GM12878 (cell line): ENCODE results near the gene TAF6. TPM values are rescaled to one million over a fixed set of nuclear protein-coding genes. Genes with fewer than 3 reads are reported as not detected.

Experiments used
- ATAC-seq: fragments of 200-7000 bp; cut with Tn5 transposase; 3 replicates; pipeline ENCODE4 v1.9.1; 2020; ENCODE audit warnings: mild to moderate bottlenecking, moderate library complexity
- BruUV-seq: library from RNA; stranded (reverse); fragments of 400-500 nt; replicated peaks from 2 replicates; lab custom pipeline; 2021; lab: Mats Ljungman, UMichigan
- CTCF ChIA-PET: fragments of 300-600 bp; sonication (Branson Sonifier 250); formaldehyde crosslinking; extraction: SDS; loops from one replicate; lab custom pipeline; 2021; ENCODE audit warnings: inconsistent platforms; lab: Yijun Ruan, JAX
- POLR2A ChIA-PET: fragments of 350-600 bp; formaldehyde crosslinking; extraction: SDS; loops from one replicate; lab custom pipeline; 2021; ENCODE audit warnings: inconsistent platforms; lab: Charles Lee
- RAD21 ChIA-PET: fragments of 300-600 bp; sonication (Branson Sonifier 250); formaldehyde crosslinking; loops from one replicate; lab custom pipeline; 2023; ENCODE audit warnings: antibody characterized with exemption; ENCODE audit not compliant: unreplicated experiment; lab: Charles Lee
- SMC1A ChIA-PET: fragments of 300-600 bp; sonication (Branson Sonifier 250); formaldehyde crosslinking; loops from one replicate; lab custom pipeline; 2023; ENCODE audit not compliant: unreplicated experiment, uncharacterized antibody; lab: Charles Lee
- DNase-seq: peaks from one replicate; pipeline ENCODE4 v3.0.0-alpha.2; 2011; ENCODE audit warnings: low read depth, low spot score
- FAIRE-seq: peaks from 3 replicates; lab custom pipeline; 2011; peaks lifted over from hg19 to GRCh38; lab: Jason Lieb, UNC
- H2AFZ ChIP-seq: 2 replicates; pipeline ENCODE4 v1.6.0; 2011; ENCODE audit warnings: low read depth, low read length, control low read depth; ENCODE audit not compliant: control insufficient read depth
- H3K27ac ChIP-seq: 2 replicates; pipeline ENCODE4 v1.5.1; 2011; ENCODE audit warnings: control low read depth; ENCODE audit not compliant: control insufficient read depth, insufficient read depth
- H3K27me3 ChIP-seq, 2 experiments: replicated peaks in 1 of 2; 2 replicates each; pipeline versions ENCODE4 v1.6.0 to v1.6.1; 2011; ENCODE audit warnings: low read length in 1 of 2; ENCODE audit not compliant: control insufficient read depth in 2 of 2, insufficient read depth in 2 of 2
- H3K36me3 ChIP-seq, 2 experiments: 2 replicates each; pipeline ENCODE4 v1.5.1; 2011; ENCODE audit warnings: low read length in 1 of 2; ENCODE audit not compliant: control insufficient read depth in 2 of 2, insufficient read depth in 2 of 2
- H3K4me1 ChIP-seq: 2 replicates; pipeline ENCODE4 v1.6.1; 2011; ENCODE audit warnings: mild to moderate bottlenecking, low read length, moderate library complexity, mixed read lengths; ENCODE audit not compliant: control insufficient read depth, insufficient read depth
- H3K4me2 ChIP-seq: 2 replicates; pipeline ENCODE4 v1.6.0; 2011; ENCODE audit warnings: control low read depth; ENCODE audit not compliant: control insufficient read depth, insufficient read depth
- H3K4me3 ChIP-seq: fragments of 200-600 bp; sonication (generic); 2 replicates; pipeline ENCODE4 v1.5.1; 2016
- H3K79me2 ChIP-seq: 2 replicates; pipeline ENCODE4 v1.6.0; 2011; ENCODE audit warnings: low read length; ENCODE audit not compliant: control insufficient read depth, insufficient read depth
- H3K9ac ChIP-seq: 2 replicates; pipeline ENCODE4 v1.8.0; 2011; ENCODE audit warnings: low read length, control low read depth, mixed read lengths; ENCODE audit not compliant: control insufficient read depth, insufficient read depth
- H3K9me3 ChIP-seq: replicated peaks from 3 replicates; pipeline ENCODE4 v1.5.1; 2011; ENCODE audit warnings: mild to moderate bottlenecking, low read length; ENCODE audit not compliant: control insufficient read depth, insufficient read depth
- H4K20me1 ChIP-seq: 2 replicates; pipeline ENCODE4 v1.6.0; 2011; ENCODE audit not compliant: control insufficient read depth, insufficient read depth
- BHLHE40 ChIP-seq, 2 experiments: fragments of 450-650 bp in 1 of 2; IDR thresholded peaks; 2 replicates each; pipeline ENCODE4 v1.6.1; 2011 to 2017; ENCODE audit warnings: low read depth in 2 of 2, borderline replicate concordance in 1 of 2, improper control_type of control experiment in 1 of 2, low read length in 1 of 2, mild to moderate bottlenecking in 1 of 2
- CREB1 ChIP-seq: IDR thresholded peaks from 2 replicates; pipeline ENCODE4 v1.6.1; 2012; ENCODE audit warnings: low read depth, mild to moderate bottlenecking, inconsistent platforms
- E2F4 ChIP-seq: IDR thresholded peaks from 2 replicates; pipeline ENCODE4 v1.6.1; 2012; ENCODE audit warnings: low read depth, low read length, improper control_type of control experiment
- HDAC6 ChIP-seq: fragments of 200-600 bp; sonication (generic); IDR thresholded peaks from one replicate; pipeline ENCODE4 v1.8.0; 2017; ENCODE audit warnings: antibody characterized with exemption; ENCODE audit not compliant: unreplicated experiment
- POLR2A ChIP-seq: IDR thresholded peaks from 2 replicates; pipeline ENCODE4 v1.6.1; 2011; ENCODE audit warnings: low read depth, mild to moderate bottlenecking, low read length
- POLR2AphosphoS5 ChIP-seq: IDR thresholded peaks from 2 replicates; pipeline ENCODE4 v1.6.1; 2011; ENCODE audit warnings: mild to moderate bottlenecking, low read length, inconsistent platforms
- RB1 ChIP-seq: fragments of 450-650 bp; formaldehyde crosslinking; IDR thresholded peaks from 2 replicates; pipeline ENCODE4 v1.6.1; 2017; ENCODE audit warnings: mild to moderate bottlenecking, borderline replicate concordance
- YBX1 ChIP-seq: fragments of 450-650 bp; IDR thresholded peaks from 2 replicates; pipeline ENCODE4 v1.6.1; 2016; ENCODE audit warnings: antibody characterized with exemption
- ZNF217 ChIP-seq: fragments of 450-650 bp; IDR thresholded peaks from 2 replicates; pipeline ENCODE4 v1.6.1; 2017; ENCODE audit warnings: antibody characterized with exemption, mild to moderate bottlenecking
- ZNF274 ChIP-seq: IDR thresholded peaks from one replicate; pipeline ENCODE4 v1.8.0; 2011; ENCODE audit not compliant: insufficient read length, insufficient read depth
- ZNF384 ChIP-seq: IDR thresholded peaks from 2 replicates; pipeline ENCODE4 v1.6.1; 2012; ENCODE audit warnings: low read depth, mild to moderate bottlenecking, low read length, improper control_type of control experiment, borderline replicate concordance
- WGBS: methylation state at CpG from one replicate; pipeline ENCODE4 v1.1.6; 2016; ENCODE audit warnings: low lambda C conversion rate; ENCODE audit not compliant: insufficient replicate concordance, insufficient coverage; ENCODE audit errors: missing lambda C conversion rate; 5-methylcytosine and 5-hydroxymethylcytosine counted together
- in situ Hi-C: fragments of 300-500 bp; cut with MboI; formaldehyde crosslinking; loops from 9 replicates; pipeline ENCODE4 v1.14.3; 2018; ENCODE audit warnings: mixed read lengths
- intact Hi-C: fragments of 100-400 bp; cut with micrococcal nuclease; formaldehyde crosslinking; loops from one replicate; pipeline ENCODE4 v1.14.2; 2022; ENCODE audit not compliant: unreplicated experiment
- polyA plus RNA-seq, 11 experiments: library from polyadenylated mRNA; depleted of rRNA in 4 of 11; unstranded in 6 of 11; stranded (reverse) in 5 of 11; fragments of >200 nt; fragmentation: Nextera tagmentation in 4 of 11; fragmentation: Illumina TruSeq in 1 of 11; extraction: Ambion mirVana in 4 of 11; extraction: Trizol in 1 of 11; gene quantifications; 1 replicate in 1 of 11; 2 replicates in 10 of 11; pipeline versions ENCODE4 v1.2.1 to v1.2.3, GENCODE V29; 2011 to 2016; ENCODE audit warnings: inconsistent platforms in 2 of 11, missing spikeins in 2 of 11, low read depth in 1 of 11
- total RNA-seq, 4 experiments: library from RNA; depleted of rRNA in 3 of 4; stranded (reverse); fragments of >200 nt in 3 of 4; fragmentation: Illumina TruSeq in 1 of 4; extraction: Trizol in 1 of 4; gene quantifications; 2 replicates each; pipeline versions ENCODE4 v1.2.1 to v1.2.3, GENCODE V29; 2013 to 2021
- TF ChIP-seq, protein P1 (sequence below): fragments of 450-650 bp; IDR thresholded peaks from 2 replicates; pipeline ENCODE4 v1.6.1; 2018; ENCODE audit warnings: mild to moderate bottlenecking, low read depth, moderate library complexity; ENCODE audit not compliant: partially characterized antibody

The TAF6 gene
- total and polyA plus RNA-seq, 10 of the 15 experiments (the other 5 are each of a cell fraction or from before 2014, with no cell fraction given): 0.27 to 42.6 (median 17.0) TPM

GRCh38 chr7:100109521-100110163 is 9.5 kb downstream of the TAF6 start:
- intact Hi-C loops: no loop called here
- no peak for TF ChIP-seq BHLHE40 (IDR thresholded peaks at IDR 0.05; ENCODE audit: borderline replicate concordance in 1 of 2, low read depth in 2 of 2, low read length in 1 of 2)
- TF ChIP-seq RB1: no peak
- TF ChIP-seq ZNF384: no peak
- no peak for TF ChIP-seq POLR2A
- no peak for TF ChIP-seq E2F4
- TF ChIP-seq, protein P1, sequence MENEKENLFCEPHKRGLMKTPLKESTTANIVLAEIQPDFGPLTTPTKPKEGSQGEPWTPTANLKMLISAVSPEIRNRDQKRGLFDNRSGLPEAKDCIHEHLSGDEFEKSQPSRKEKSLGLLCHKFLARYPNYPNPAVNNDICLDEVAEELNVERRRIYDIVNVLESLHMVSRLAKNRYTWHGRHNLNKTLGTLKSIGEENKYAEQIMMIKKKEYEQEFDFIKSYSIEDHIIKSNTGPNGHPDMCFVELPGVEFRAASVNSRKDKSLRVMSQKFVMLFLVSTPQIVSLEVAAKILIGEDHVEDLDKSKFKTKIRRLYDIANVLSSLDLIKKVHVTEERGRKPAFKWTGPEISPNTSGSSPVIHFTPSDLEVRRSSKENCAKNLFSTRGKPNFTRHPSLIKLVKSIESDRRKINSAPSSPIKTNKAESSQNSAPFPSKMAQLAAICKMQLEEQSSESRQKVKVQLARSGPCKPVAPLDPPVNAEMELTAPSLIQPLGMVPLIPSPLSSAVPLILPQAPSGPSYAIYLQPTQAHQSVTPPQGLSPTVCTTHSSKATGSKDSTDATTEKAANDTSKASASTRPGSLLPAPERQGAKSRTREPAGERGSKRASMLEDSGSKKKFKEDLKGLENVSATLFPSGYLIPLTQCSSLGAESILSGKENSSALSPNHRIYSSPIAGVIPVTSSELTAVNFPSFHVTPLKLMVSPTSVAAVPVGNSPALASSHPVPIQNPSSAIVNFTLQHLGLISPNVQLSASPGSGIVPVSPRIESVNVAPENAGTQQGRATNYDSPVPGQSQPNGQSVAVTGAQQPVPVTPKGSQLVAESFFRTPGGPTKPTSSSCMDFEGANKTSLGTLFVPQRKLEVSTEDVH: no peak
- TF ChIP-seq ZNF274: no peak
- no peak for TF ChIP-seq POLR2AphosphoS5
- no peak for TF ChIP-seq CREB1
- no peak for TF ChIP-seq ZNF217
- no peak for TF ChIP-seq HDAC6
- TF ChIP-seq YBX1: no peak
- SMC1A ChIA-PET: no interaction called here

More at GRCh38 chr7:100109521-100110163, 9.5 kb downstream of the TAF6 start:
- ATAC-seq (no peak), FAIRE-seq (no peak), DNase-seq (no peak)
- POLR2A ChIA-PET: no interaction called here
- Histone ChIP-seq H2AFZ (no peak overlapping the region), H3K9me3 (no peaks in the 10 kb centered on the region), H3K4me1 (no peaks in the 10 kb centered on the region), H3K4me2 (no peak overlapping the region), H3K27ac (no peak overlapping the region), H3K27me3 (no peaks in the 10 kb centered on the region), H4K20me1 (no peaks in the 10 kb centered on the region), H3K79me2 (no peaks in the 10 kb centered on the region), H3K4me3 (no peak overlapping the region), H3K36me3 (peaks cover 5 to 9% of the 10 kb centered on the region in 2 experiments; a peak in 3 of 4 replicates), H3K9ac (no peak overlapping the region)
- CTCF ChIA-PET: no interaction called here
- BruUV-seq: no TSS peak
- WGBS: 88% methylated on average over 12 of the region's 12 CpGs
- in situ Hi-C loops: no loop called here
- RAD21 ChIA-PET: no interaction called here
